Endothelial cell (in vitro differentiated cells): Measurements from ENCODE around the gene CAPN8. TPM values are rescaled to one million over a fixed set of nuclear protein-coding genes. Genes with fewer than 3 reads are reported as not detected.
A peak's percentile ranks its signal among the peaks of the same experiment; 100 is the strongest.

ENCODE experiments used
- DNase-seq: peaks from one replicate; pipeline ENCODE4 v3.0.0; 2021; ENCODE audit warnings: low spot score
- H3K27ac Mint-ChIP-seq: one replicate; pipeline ENCODE4 v1.8.0; 2021; ENCODE audit warnings: mixed read lengths, inconsistent platforms; ENCODE audit not compliant: unreplicated experiment
- H3K27me3 Mint-ChIP-seq: one replicate; pipeline ENCODE4 v1.8.0; 2021; ENCODE audit warnings: mild to moderate bottlenecking, moderate library complexity, mixed read lengths, inconsistent platforms; ENCODE audit not compliant: unreplicated experiment
- H3K36me3 Mint-ChIP-seq: one replicate; pipeline ENCODE4 v1.8.0; 2021; ENCODE audit warnings: mild to moderate bottlenecking, low read depth, mixed read lengths, inconsistent platforms; ENCODE audit not compliant: unreplicated experiment
- H3K4me1 Mint-ChIP-seq: one replicate; pipeline ENCODE4 v1.8.0; 2021; ENCODE audit warnings: mild to moderate bottlenecking, mixed read lengths, inconsistent platforms; ENCODE audit not compliant: unreplicated experiment
- H3K4me3 Mint-ChIP-seq: one replicate; pipeline ENCODE4 v1.8.0; 2021; ENCODE audit warnings: mild to moderate bottlenecking, mixed read lengths, inconsistent platforms; ENCODE audit not compliant: unreplicated experiment
- H3K9me3 Mint-ChIP-seq: one replicate; pipeline ENCODE4 v1.8.0; 2021; ENCODE audit warnings: mixed read lengths, inconsistent platforms; ENCODE audit not compliant: unreplicated experiment
- CTCF ChIP-seq: fragments of 200-600 bp; sonication (generic); IDR thresholded peaks from one replicate; pipeline ENCODE4 v1.5.0; 2021; ENCODE audit warnings: antibody characterized with exemption; ENCODE audit not compliant: unreplicated experiment
- total RNA-seq: library from RNA; stranded (reverse); fragmentation: NEBNext Ultra II Directional; extraction: Animal tissue kit (Norgen Biotek cat#: 25700); gene quantifications from one replicate; pipeline ENCODE4 v1.2.1, GENCODE V29; 2021; ENCODE audit not compliant: unreplicated experiment

CAPN8 gene
- total RNA-seq, 1 donor from 2014 or later = 0.13 TPM

- peaks cover 3% of the 10 kb centered on the region for H3K27me3 Mint-ChIP-seq
Measured at GRCh38 chr1:223707256-223708000, 41.9 kb upstream of the CAPN8 start.

DNA sequence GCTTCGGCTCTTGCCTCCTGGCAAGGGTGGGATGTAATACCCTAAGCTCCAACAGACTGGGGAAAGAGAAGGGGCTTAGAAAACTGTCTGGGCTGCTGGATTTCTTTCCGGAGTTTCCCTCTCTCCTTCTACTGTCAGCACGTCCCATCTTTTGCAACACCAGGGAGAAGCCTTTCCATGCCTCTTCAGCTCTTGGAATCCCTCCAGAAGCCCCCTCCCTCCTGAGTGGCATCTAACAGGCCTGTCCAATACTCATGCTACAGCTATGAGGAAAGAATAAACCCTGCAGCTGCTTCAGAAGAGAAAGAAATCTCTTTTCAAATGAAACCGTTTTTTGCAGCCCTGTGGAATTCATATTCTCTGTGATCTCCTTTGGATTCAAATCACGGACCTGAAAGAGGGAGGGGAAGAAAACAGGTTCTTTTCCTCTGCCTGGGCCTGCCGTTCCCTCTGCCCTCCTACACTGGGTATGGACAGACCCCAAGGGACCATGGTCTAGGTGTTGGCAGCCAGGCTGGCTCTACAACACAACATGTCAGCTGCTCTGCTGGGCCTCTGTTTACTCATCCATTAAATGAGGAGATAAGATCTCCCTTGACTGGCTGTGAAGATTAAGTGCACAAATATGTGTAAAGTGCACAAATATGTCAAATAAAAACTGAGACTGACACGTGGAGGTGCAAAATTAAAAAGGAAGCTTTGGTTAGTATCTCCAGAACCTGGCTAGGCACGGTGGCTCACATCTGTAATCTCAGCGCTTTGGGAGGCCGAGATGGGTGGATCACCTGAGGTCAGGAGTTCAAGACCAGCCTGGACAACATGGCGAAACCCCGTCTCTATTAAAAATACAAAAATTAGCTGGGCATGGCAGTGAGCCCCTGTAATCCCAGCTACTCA lies 40.8 kb upstream of the CAPN8 start:
- Mint-ChIP-seq H3K4me3 (no peak overlapping the region), H3K27ac (peak overlapping the region; percentile 30), H3K27me3 (peaks cover 3% of the 10 kb centered on the region), H3K4me1 (peaks cover 58% of the 10 kb centered on the region), H3K36me3 (no peaks in the 10 kb centered on the region), H3K9me3 (no peaks in the 10 kb centered on the region)
- no peak for TF ChIP-seq CTCF
- DNase-seq = no peak

More at GRCh38 chr1:223707256-223708000, 41.9 kb upstream of the CAPN8 start:
- Mint-ChIP-seq H3K36me3 (no peaks in the 10 kb centered on the region), H3K4me1 (peaks cover 60% of the 10 kb centered on the region), H3K9me3 (no peaks in the 10 kb centered on the region), H3K27ac (peak overlapping the region; percentile 5), H3K4me3 (no peak overlapping the region)
- DNase-seq = no peak
- no peak for TF ChIP-seq CTCF

- no peaks in the 10 kb centered on the region for H3K36me3 Mint-ChIP-seq
- H3K4me1 Mint-ChIP-seq = peaks cover 50% of the 10 kb centered on the region
- no peak for DNase-seq
- H3K27me3 Mint-ChIP-seq = peaks cover 1% of the 10 kb centered on the region
- no peaks in the 10 kb centered on the region for H3K9me3 Mint-ChIP-seq
- no peak for TF ChIP-seq CTCF
- no peak overlapping the region for H3K27ac Mint-ChIP-seq
- no peak overlapping the region for H3K4me3 Mint-ChIP-seq
Measured at GRCh38 chr1:223704921-223705878, 39.7 kb upstream of the CAPN8 start.

DNA sequence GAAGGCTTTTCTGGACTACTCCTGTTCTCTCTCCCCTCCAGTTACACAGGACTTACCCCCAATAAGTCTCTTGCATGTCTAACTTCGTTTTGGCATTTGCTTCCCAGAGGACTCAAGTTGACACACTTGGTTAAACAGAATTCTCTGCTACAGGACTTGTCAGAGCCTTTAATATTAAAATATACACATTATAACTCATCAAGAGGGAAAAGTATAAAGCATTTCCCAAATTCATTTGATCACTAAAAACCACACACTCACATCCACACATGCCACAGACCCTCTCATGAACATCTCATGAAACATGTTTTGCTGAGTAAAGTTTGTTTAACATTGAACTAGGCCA lies 38.1 kb upstream of the CAPN8 start:
- Mint-ChIP-seq H3K4me3 (no peak overlapping the region), H3K4me1 (peaks cover 37% of the 10 kb centered on the region), H3K9me3 (no peaks in the 10 kb centered on the region), H3K27me3 (no peaks in the 10 kb centered on the region), H3K36me3 (no peaks in the 10 kb centered on the region), H3K27ac (no peak overlapping the region)
- TF ChIP-seq CTCF = no peak
- DNase-seq = no peak
